NOMO-1 treated with dmso at 0.1 percent for 144 hours (cell line): ENCODE results near the gene DLG5.
A peak's percentile ranks its signal among the peaks of the same experiment; 100 is the strongest.

Experiments
- DNase-seq: peaks from one replicate; lab custom pipeline; 2025; ENCODE audit not compliant: unreplicated experiment; lab: John Stamatoyannopoulos, UW

DLG5 gene

GRCh38 chr10:77892021-77892739, 34.4 kb downstream of the DLG5 start:
- no peak for DNase-seq

DNA sequence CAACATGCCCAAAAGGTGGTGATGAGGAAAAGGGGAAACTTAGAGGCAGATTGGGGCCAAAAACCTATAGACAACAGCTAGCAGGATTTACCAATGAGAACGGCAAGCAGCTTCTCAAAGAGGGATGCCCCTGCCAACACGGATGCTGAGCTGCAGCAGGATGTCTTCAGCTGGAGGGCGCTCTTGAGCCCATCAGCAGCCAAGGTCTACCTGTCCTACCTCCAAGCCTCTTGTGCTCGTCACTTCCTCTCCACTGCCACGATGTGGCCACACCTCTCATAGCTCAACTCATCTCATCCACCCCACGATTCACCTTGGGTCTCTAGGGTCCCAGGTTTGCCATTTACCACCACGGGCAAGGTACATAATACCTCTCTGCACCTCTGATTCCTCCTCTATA, 36.5 kb downstream of the DLG5 start:
- DNase-seq = no peak

- DNase-seq = no peak
These were observed 37.2 kb downstream of the DLG5 start for GRCh38 chr10:77889277-77889903.

DNA sequence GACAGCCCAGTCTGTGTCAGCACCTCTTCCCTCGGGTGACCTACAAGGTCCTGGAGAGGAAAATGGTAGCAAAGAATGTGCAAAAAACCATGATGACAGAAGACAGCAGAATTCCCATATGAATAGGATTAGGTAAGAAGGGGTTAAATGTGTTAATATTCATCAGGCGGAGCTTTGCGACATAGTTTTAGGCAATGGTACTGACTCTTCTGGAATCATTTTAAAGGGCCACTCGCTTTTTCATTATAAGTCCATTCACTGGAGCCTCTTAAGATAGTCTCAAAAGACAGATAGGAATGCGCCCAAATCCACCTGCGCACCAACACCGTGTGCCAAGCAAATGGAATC, 38.2 kb downstream of the DLG5 start:
- DNase-seq = no peak

DNA sequence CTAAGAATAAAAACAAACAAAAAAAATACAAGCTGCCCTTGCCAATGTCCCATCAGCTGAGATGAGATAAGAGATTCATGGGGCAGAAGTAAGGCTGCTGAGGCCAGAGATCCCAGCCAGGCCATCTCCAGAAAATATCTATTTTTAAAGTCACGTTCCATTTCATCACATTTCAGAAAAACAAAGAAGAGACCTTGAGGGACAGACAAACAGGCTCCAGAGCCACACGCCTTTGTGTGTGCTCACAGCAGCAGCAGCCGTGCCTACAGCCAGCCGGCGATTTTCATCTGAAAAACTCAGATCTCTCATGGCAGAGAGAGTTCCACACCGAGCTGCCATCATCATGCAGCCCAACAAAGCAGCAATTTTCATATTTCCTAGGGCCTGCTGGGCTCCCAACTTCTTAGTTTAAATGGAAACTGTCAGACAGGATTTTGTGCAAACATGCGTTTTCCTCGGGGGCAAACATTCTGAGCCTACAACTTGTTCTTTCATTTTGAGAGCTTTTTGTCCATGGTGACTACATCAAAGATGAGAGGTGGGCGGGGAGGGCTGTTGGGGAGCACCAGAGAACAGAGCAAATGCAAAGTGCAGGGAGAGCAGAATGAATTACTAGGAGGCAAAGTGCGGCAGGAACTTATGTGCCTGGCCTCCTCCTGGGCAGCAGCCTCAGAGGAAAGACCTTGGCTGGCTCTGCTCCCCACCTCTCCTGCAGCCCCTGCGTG, 38.8 kb downstream of the DLG5 start:
- DNase-seq = no peak

DNA sequence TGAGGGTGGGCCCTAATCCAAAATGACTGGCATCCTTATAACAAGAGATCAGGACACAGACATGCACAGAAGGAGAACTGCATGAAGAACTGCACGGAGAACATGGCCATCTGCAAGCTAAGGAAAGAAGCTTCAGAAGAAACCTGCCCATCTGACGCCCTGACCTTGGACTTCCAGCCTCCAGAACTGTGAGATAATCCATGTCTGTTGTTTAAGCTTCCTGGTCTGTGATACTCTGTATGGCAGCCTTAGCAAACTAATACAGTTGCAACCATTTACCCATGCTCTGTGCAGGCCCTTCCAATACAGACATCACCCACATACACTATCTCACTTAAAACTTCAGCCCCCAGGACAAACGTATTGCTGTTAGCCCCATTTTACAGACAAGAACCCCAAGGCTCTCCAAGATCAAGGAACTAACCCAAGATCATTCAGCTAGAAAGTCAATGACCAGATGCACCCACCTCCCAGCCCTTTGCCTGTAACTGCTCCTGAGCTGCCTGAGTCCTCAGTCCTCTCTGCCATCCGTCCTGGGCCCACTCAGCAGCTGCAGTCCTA, 39.7 kb downstream of the DLG5 start:
- no peak for DNase-seq

- no peak for DNase-seq
These were observed 42.4 kb downstream of the DLG5 start for GRCh38 chr10:77884181-77884580.

DNA sequence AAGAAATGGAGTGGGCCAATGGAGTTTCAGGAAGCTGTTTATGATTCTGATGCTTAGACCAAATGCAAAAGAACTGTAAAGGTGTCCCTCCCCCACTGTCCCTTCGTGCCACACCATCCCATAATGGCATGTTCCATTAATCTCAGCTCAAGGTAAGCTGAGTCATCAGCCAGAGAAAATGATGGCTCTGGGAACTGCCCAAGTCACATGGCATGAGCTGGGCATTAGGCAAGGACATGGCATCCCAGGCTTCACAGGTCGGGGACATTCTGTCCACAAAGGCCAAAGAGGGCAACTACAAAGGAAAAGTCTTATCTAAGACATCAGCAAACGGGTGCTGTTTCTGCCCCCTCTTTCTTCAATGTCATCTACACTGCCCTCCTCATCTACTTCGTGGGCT, 44.9 kb downstream of the DLG5 start:
- no peak for DNase-seq

DNA sequence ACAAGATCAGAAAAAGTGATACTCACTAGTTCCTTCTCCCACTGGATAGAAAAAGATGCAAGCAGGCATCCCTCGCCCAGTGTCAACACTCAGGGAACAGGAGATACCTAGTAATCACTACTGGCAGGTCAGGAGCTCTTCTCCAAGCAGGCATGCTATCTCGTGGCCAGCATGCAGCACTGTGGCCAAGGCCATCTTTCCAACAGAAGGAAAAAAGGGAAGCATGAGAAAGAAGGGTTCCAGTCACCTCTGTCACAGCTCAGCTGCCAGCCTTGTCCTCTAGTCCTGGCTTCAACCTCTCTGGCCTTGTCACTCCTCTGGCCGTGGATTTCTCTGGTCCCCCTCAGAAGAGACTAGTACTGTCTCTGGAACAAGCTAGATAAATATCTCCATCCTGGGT, 45.3 kb downstream of the DLG5 start:
- no peak for DNase-seq

DNA sequence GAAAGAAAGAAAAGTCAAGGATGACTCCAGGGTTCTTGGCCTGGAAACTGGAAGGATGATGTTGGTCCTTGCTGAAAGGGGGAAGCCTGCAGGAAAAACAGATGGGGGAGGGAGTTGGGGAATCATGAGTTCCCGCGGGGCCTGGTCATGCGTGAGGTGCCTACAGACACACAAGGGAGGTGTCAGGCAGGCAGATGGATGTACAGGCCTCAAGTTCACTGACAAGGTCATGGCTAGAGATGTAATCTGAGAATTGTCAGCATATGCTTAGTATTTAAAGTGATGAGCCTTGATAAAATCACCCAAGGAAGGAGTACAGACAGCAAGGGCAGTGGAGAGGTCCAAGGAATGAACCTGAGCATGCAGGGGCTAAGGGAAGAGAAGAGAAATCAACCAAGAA, 46.8 kb downstream of the DLG5 start:
- DNase-seq = no peak

GRCh38 chr10:77879065-77879464, 47.5 kb downstream of the DLG5 start:
- no peak for DNase-seq

DNA sequence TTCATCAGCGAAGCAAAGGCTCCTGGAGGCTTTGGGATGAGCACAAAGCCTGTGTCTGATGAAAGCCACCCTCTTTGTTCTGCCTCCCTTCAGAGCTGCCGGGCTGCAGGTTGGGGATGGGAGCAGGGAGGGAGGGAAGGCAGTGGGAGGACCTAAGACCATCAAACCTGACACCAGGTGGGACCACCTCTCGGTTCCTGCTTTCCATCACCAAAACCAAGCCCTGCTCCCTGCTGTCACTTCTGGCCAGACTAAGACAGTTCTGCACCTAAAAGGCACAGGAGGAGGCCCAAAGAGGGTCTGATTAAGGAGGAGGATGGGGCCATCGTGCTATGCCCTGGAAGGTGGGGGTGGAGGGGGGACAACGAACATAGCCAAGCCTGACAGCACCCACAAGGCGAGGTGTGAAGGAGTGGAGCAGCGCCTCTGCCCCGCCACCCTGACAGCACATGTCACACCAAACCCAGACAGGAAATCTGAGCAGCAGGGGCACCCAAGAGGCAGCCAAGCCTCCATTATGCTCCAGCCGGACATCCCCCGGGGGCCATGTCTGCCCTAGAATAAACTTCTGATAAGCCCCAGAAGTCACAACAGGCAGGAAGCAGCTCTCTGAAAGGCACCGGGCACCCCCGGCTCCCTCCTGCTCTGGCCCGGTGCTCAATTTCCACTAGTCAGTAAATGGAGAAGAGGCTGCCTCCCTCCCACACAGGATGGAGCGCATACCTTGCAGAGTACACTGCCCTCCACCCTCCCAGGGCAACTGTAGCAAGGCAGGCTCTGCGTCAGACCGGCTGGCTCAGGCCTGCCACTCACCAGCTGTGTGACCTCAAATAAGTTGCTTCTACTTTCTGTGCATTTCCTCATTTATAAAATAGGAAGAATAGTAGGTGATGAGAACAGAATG, 48.9 kb downstream of the DLG5 start:
- peak; percentile 13 for DNase-seq

DNA sequence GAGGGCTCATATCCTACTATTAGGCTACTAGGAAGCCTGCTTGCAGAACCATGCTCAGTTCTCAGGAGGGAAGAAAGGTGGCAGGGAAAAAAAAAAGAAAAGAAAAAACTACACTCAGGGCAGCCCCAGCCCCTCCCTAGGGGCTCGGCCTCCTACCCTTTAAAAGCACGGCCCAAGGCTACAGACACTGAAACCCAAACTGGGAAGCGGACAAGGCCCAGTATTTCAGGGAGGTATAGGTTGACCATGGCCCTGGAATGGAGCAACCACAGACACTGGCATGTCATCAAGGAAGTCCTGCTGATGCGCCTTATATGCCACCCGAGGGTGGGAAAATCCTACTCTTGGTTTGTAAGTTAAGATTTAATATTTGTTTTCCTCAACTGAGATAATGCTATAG, 50.8 kb downstream of the DLG5 start:
- DNase-seq = no peak

DNA sequence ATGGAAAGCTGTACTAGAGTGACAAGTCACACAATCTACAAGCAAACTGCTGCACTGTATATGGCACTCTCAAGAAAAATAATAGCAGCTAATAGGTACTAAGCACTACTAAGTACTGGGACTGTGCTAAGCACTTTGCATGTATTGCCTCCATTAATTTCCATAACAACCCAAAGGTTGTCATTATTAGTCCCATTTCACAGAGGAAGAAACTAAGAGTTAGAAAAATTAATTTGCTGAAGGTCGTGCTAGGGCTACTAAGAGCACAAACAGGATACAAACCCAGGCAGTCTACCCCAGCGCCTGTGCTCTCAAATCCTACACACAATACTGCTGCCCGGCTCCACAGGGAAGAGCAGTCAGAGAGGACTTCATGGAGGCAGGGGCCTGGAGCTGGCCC, 51.7 kb downstream of the DLG5 start:
- no peak for DNase-seq

DNA sequence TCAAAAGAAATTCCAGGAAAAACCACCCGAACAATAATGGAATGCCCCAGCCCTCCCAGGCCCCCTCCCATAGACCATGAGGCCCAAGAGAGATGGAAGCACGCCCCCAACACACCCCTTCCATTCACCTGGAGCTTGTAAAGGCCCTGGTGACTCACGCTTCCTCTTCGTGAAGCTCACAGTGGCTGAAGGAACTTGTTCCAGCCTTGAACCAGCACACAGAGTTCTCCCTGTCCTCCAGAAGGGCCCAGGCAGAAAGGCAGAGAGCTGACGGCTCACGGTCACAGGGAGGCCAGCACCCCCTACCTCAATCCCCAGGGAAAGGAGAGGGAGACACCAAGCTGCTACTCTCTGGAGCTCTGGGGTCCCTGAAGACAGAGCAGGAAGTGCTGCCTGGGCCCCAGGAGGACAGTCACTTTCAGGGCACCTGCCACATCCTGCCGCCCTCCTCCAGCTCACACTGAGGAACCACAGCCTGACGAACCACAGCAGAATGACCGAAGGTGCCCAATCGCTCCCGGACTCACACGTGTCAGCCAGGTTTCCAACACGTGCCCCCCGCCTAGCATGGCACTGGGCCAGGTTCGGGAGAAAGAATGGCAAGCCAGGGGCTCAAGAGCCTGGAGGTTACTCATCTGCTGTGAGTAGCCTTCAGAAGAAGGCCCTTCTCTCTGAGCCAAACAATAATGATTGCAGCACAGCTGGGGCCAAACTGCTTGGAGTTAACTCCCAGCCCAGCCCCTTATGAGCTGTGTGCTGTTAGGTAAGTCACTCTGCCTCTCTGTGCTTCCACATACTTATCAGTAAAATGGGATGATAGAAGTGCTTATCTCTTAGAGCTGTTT, 52.8 kb downstream of the DLG5 start:
- DNase-seq = peak; percentile 40

GRCh38 chr10:77872947-77873535, 53.5 kb downstream of the DLG5 start:
- DNase-seq = no peak

- no peak for DNase-seq
These were observed 54.2 kb downstream of the DLG5 start for GRCh38 chr10:77872151-77872946.

GRCh38 chr10:77869626-77870420, 56.7 kb downstream of the DLG5 start:
- DNase-seq = no peak
